ENCODE results near the gene TBC1D19. TPM values are rescaled to one million over a fixed set of nuclear protein-coding genes. Genes with fewer than 3 reads are reported as not detected.
"Not testable (repeated sequence)": the region's sequence is repeated elsewhere in the genome, so short reads cannot be mapped to it uniquely, and the experiment has no call there.

TBC1D19 gene
- total RNA-seq, 2 experiments from 2014 or later: 4.3 to 8.0 TPM

DNA sequence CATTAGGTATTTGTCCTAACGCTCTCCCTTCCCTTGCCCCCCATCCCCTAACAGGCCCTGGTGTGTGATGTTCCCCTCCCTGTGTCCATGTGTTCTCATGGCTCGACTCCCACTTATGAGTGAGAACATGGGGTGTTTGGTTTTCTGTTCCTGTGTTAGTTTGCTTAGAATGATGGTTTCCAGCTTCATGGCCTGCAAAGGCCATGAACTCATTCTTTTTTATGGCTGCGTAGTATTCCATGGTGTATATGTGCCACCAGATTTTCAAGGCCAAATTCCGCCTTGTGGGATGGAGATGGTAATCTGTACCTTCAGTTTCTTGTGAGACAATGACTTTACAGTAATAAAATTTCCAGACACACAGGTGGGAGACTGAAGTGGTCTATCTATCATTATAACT is 2.5 kb upstream of the TBC1D19 start:
- DNase-seq; H3K27me3 Mint-ChIP-seq; CTCF ChIA-PET; H3K9me3 Mint-ChIP-seq (ENCODE audit: low read depth); H3K27ac Mint-ChIP-seq; H3K36me3 Mint-ChIP-seq; H3K4me3 Mint-ChIP-seq; ATAC-seq: not testable (repeated sequence)
- peaks cover 24% of the 10 kb centered on the region for H3K4me1 Mint-ChIP-seq

DNA sequence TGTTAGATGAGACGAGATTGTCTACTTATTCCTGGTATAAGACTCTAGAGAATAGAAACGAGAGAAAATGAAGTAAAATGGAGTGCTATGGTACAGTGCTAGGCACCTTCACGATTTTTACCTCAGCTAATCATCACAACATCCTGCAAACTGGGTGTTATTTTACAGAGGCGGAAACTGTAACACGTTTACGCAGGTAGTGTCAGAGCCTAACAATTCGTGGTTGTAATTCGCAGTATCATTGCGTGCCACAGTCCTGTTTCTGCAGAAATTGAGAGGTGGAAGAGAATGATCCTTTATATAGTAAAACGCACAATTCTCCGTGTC is 383 bp upstream of the TBC1D19 start:
- CTCF ChIA-PET: interaction anchor here (0.9 to 1.7 kb wide), 4 partner anchors 125 to 302 kb away, joined by 3 to 5 read pairs (median 3); no protein-coding TSS in a partner anchor
- H3K4me1 Mint-ChIP-seq: peaks cover 24% of the 10 kb centered on the region
- H3K36me3 Mint-ChIP-seq: no peaks in the 10 kb centered on the region
- ATAC-seq: peak; percentile 73
- peak overlapping the region; percentile 96 for H3K27ac Mint-ChIP-seq
- no peak for DNase-seq
- no peaks in the 10 kb centered on the region for H3K9me3 Mint-ChIP-seq (ENCODE audit: low read depth)
- no peaks in the 10 kb centered on the region for H3K27me3 Mint-ChIP-seq
- peak overlapping the region; percentile 91 for H3K4me3 Mint-ChIP-seq

DNA sequence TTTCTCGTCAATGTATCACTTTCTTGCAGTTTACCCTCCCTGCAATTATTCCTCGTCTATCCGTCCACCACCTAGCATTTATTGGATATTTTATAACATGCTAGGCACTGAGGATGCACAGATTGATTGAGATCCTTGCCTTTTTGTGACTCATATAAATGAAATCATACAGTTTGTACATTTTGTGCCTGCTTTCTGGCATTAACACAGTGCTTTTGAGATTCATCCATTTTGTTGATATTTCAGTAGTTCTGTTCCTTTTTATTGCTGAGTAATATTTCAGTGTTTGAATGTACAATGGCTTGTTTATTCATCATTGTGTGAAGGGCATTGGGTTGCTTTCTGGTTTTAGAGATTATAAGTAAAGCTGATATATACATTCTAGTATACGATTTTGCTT is 841 bp downstream of the TBC1D19 start:
- CTCF ChIA-PET: interaction anchor here (0.9 to 1.7 kb wide), 3 partner anchors 126 to 301 kb away, joined by 3 to 5 read pairs (median 3); no protein-coding TSS in a partner anchor
- Mint-ChIP-seq H3K4me1 (peaks cover 24% of the 10 kb centered on the region), H3K36me3 (no peaks in the 10 kb centered on the region), H3K27ac (peak overlapping the region; percentile 96), H3K4me3 (peak overlapping the region; percentile 91), H3K27me3 (no peaks in the 10 kb centered on the region), H3K9me3 (ENCODE audit: low read depth) (no peaks in the 10 kb centered on the region)
- ATAC-seq (no peak), DNase-seq (no peak)

DNA sequence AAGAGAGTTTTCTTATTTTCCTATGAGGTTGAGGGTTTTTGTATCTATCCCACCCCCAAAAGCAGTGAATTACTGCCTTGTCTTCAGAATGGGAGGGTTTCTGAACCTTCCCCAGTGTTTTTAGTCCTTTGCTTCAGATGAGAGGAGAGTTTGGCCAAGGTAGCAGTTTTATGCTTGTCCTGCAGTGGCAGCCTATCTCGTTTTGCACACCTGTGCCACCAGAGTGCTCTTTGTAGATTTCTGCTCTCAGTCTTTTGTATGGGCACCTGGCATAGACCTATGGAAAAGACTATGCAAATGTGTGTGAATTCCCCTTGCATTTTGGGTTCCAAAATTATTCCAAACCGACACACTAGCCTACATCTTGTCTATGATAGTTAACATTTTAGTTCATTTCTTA is 5.8 kb downstream of the TBC1D19 start:
- no peaks in the 10 kb centered on the region for H3K36me3 Mint-ChIP-seq
- H3K4me1 Mint-ChIP-seq: peaks cover 13% of the 10 kb centered on the region
- H3K9me3 Mint-ChIP-seq (ENCODE audit: low read depth): no peaks in the 10 kb centered on the region
- ATAC-seq: no peak
- H3K27me3 Mint-ChIP-seq: no peaks in the 10 kb centered on the region
- no peak overlapping the region for H3K27ac Mint-ChIP-seq
- CTCF ChIA-PET: interaction anchor here (1.5 kb wide), 1 partner anchor 268 kb away, joined by 3 read pairs; no protein-coding TSS in a partner anchor
- no peak for DNase-seq
- H3K4me3 Mint-ChIP-seq: no peak overlapping the region

DNA sequence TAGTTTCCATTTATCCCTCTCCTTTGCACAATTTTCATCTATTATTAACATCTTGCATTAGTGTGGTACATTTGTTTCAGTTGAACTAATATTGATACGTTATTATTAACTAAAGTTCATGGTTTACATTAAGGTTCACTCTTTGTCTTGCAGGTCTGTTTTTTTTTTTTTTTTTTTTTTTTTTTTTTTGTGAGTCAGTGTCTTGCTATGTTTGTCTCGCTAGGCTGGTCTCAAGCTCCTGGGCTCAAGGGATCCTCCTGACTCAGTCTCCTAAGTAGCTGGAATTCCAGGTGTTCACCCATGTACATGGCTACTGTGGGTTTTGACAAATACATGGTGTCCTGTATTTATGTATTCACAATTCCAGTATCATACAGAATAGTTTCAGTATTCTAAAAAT is 6.8 kb downstream of the TBC1D19 start:
- peaks cover 14% of the 10 kb centered on the region for H3K4me1 Mint-ChIP-seq
- H3K36me3 Mint-ChIP-seq: no peaks in the 10 kb centered on the region
- no peak for DNase-seq
- no peaks in the 10 kb centered on the region for H3K9me3 Mint-ChIP-seq (ENCODE audit: low read depth)
- H3K27ac Mint-ChIP-seq: no peak overlapping the region
- no peak for ATAC-seq
- no peaks in the 10 kb centered on the region for H3K27me3 Mint-ChIP-seq
- H3K4me3 Mint-ChIP-seq: no peak overlapping the region
- CTCF ChIA-PET: interaction anchor here (1.5 kb wide), 1 partner anchor 267 kb away, joined by 3 read pairs; no protein-coding TSS in a partner anchor

DNA sequence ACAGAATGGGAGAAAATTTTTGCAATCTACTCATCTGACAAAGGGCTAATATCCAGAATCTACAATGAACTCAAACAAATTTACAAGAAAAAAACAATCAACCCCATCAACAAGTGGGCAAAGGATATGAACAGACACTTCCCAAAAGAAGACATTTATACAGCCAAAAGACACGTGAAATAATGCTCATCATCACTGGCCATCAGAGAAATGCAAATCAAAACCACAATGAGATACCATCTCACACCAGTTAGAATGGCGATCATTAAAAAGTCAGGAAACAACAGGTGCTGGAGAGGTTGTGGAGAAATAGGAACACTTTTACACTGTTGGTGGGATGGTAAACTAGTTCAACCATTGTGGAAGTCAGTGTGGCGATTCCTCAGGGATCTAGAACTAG is 9.7 kb downstream of the TBC1D19 start:
- H3K4me1 Mint-ChIP-seq: peaks cover 13% of the 10 kb centered on the region
- DNase-seq; H3K4me3 Mint-ChIP-seq; H3K36me3 Mint-ChIP-seq; CTCF ChIA-PET; H3K27ac Mint-ChIP-seq; H3K27me3 Mint-ChIP-seq; H3K9me3 Mint-ChIP-seq (ENCODE audit: low read depth); ATAC-seq: not testable (repeated sequence)

DNA sequence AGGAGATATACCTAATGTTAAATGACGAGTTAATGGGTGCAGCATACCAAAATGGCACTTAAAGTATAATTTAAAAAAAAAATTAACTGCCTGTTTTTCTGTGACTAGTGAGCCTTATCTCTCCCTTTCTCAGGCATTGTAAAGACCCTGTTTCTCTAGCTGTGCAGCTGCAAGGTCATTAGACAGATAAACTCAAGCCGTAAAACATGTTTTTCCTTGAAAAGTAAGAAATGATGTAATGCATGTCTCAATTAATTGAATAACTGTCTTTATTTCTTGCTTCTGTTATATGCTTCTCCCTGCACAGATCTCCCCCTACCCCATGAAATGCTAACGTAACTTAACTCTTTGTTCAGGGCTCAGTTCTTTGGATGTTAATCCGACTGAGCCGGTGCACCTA is 10.5 kb downstream of the TBC1D19 start:
- DNase-seq: no peak
- no peaks in the 10 kb centered on the region for H3K36me3 Mint-ChIP-seq
- no peak for ATAC-seq
- peaks cover 13% of the 10 kb centered on the region for H3K4me1 Mint-ChIP-seq
- no peaks in the 10 kb centered on the region for H3K9me3 Mint-ChIP-seq (ENCODE audit: low read depth)
- no peak overlapping the region for H3K4me3 Mint-ChIP-seq
- no peak overlapping the region for H3K27ac Mint-ChIP-seq
- H3K27me3 Mint-ChIP-seq: no peaks in the 10 kb centered on the region
- CTCF ChIA-PET: no interaction called here

DNA sequence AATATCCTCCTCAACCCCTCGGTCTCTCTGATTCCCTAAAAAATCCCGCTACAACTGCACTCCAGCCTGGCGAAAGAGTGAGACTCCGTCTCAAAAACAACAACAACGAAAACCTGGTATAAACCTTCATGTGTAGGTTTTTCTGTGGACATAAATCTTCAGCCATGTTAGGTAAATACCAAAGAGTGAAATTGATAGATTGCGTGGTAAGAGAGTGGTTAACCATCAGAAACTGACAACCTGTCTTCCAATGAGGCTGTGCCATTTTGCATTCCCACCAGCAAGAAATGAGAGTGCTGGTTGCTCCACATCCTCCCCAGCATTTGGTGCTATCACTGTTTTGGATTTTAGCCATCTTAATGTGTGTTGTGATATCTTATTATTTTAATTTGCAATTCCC is 10.9 kb downstream of the TBC1D19 start:
- no peak overlapping the region for H3K4me3 Mint-ChIP-seq
- no peak overlapping the region for H3K27ac Mint-ChIP-seq
- CTCF ChIA-PET: no interaction called here
- no peaks in the 10 kb centered on the region for H3K36me3 Mint-ChIP-seq
- DNase-seq (no peak), ATAC-seq (no peak)
- H3K4me1 Mint-ChIP-seq: peaks cover 13% of the 10 kb centered on the region
- H3K9me3 Mint-ChIP-seq (ENCODE audit: low read depth): no peaks in the 10 kb centered on the region
- no peaks in the 10 kb centered on the region for H3K27me3 Mint-ChIP-seq

DNA sequence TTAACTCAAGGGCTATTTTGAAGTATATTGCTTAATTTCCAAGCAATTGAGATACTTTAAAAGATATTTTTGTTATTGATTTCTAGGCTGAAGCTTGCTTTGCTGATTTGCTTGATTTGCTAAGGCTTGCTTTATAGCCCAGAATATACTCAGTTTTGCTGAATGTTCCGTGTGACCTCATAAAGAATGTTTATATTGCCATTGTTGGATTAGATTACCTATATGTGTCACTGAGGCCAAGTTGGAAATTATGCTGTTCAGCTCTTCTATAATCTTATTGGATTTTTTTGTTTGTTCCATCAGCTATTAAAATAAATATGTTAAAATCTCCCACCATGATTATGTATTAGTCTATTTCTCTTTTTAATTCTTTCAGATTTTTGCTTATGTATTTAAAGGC is 13.0 kb downstream of the TBC1D19 start:
- no peaks in the 10 kb centered on the region for H3K36me3 Mint-ChIP-seq
- CTCF ChIA-PET: no interaction called here
- DNase-seq: no peak
- ATAC-seq: no peak
- H3K27ac Mint-ChIP-seq: no peak overlapping the region
- H3K9me3 Mint-ChIP-seq (ENCODE audit: low read depth): peaks cover 2% of the 10 kb centered on the region
- H3K4me3 Mint-ChIP-seq: no peak overlapping the region
- no peaks in the 10 kb centered on the region for H3K27me3 Mint-ChIP-seq
- H3K4me1 Mint-ChIP-seq: peaks cover 13% of the 10 kb centered on the region

DNA sequence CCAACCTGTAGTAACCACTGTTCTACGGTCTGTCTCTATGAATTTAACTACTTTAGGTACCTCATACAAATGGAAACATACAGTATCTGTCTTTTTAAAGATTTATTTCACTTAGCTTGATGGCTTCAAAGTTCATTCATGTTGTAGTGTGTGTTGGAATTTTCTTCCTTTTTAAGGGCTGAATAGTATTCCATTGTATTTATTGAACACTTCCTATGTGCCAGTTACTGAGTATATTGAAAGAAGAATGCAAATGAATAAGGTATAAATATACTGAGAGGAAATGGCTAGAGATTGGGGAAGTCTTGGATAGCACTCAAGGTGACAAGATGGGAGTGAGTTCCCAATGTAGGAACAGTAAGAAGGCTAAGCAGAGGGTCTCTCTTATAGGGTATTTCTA is 17.3 kb downstream of the TBC1D19 start:
- CTCF ChIA-PET: interaction anchor here (1.3 kb wide), 1 partner anchor 23 kb away, joined by 3 read pairs; no protein-coding TSS in a partner anchor
- H3K9me3 Mint-ChIP-seq (ENCODE audit: low read depth): peaks cover 2% of the 10 kb centered on the region
- H3K27me3 Mint-ChIP-seq: no peaks in the 10 kb centered on the region
- no peak overlapping the region for H3K4me3 Mint-ChIP-seq
- H3K36me3 Mint-ChIP-seq: no peaks in the 10 kb centered on the region
- DNase-seq (no peak), ATAC-seq (no peak)
- H3K4me1 Mint-ChIP-seq: no peaks in the 10 kb centered on the region
- H3K27ac Mint-ChIP-seq: no peak overlapping the region

DNA sequence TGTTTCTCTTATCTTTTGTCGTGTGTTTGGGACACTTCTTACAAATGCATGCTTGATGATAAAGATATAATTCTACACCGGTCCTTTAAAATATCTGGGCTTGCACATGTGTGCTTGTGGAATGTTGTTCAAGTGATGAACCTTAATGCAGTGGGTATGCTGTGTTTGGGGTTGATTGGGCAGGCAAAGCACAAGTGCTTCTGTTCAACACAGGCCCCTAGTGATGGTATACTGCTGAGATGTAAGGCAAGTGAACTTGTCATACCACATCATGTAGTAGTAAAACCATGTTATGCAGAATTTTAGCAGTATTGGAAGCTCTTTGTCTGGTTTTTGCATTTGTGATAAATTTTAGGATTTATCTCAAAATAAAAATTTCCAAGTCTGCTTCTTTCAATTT is 23.9 kb downstream of the TBC1D19 start:
- no peaks in the 10 kb centered on the region for H3K9me3 Mint-ChIP-seq (ENCODE audit: low read depth)
- CTCF ChIA-PET: no interaction called here
- H3K4me3 Mint-ChIP-seq: no peak overlapping the region
- ATAC-seq (no peak), DNase-seq (no peak)
- H3K27me3 Mint-ChIP-seq: no peaks in the 10 kb centered on the region
- no peak overlapping the region for H3K27ac Mint-ChIP-seq
- H3K4me1 Mint-ChIP-seq: peaks cover 10% of the 10 kb centered on the region
- H3K36me3 Mint-ChIP-seq: no peaks in the 10 kb centered on the region

DNA sequence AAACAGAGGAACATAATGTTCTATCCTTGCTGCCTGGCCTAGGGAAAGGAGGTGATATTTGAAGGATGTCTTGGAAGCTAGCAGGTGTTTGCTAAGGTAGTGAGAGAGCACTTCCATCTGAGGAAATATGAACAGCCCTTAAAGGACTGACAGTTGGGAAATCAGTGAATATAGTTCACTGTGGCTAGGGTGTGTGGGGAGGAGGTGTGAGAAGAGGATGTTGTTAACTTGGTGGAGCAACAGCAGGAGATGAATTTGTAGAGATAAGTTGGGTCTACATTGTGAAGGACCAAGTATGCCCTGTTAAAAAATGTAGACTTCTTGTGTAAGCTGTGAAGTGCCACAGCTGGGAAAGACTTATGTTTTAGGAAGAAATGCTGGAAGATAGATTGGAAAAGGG is 25.5 kb downstream of the TBC1D19 start:
- Mint-ChIP-seq H3K4me3 (no peak overlapping the region), H3K27ac (no peak overlapping the region), H3K4me1 (peaks cover 11% of the 10 kb centered on the region), H3K27me3 (no peaks in the 10 kb centered on the region), H3K36me3 (no peaks in the 10 kb centered on the region), H3K9me3 (ENCODE audit: low read depth) (no peaks in the 10 kb centered on the region)
- DNase-seq (no peak), ATAC-seq (no peak)
- CTCF ChIA-PET: no interaction called here

DNA sequence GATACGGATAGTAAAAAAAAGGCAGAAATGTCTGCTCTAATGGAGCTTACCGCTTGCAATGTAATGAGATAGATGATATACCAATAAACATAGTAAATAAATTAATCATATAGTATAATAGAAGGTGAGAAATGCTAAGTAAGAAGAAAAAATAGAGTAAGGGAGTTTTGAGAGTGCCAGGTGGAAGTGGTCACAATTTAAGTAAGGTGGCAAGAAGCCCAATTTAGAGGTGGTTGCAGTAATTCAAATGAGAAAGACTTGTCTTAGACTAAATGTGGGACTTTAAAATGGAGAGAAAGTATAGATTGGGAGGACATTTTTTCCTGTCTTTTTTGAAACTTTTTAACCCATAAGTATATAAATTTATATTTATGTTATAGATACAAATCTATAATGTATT is 26.0 kb downstream of the TBC1D19 start:
- no peaks in the 10 kb centered on the region for H3K36me3 Mint-ChIP-seq
- H3K27ac Mint-ChIP-seq: no peak overlapping the region
- ATAC-seq: no peak
- H3K4me1 Mint-ChIP-seq: peaks cover 11% of the 10 kb centered on the region
- no peaks in the 10 kb centered on the region for H3K9me3 Mint-ChIP-seq (ENCODE audit: low read depth)
- H3K27me3 Mint-ChIP-seq: no peaks in the 10 kb centered on the region
- H3K4me3 Mint-ChIP-seq: no peak overlapping the region
- CTCF ChIA-PET: no interaction called here
- DNase-seq: no peak

DNA sequence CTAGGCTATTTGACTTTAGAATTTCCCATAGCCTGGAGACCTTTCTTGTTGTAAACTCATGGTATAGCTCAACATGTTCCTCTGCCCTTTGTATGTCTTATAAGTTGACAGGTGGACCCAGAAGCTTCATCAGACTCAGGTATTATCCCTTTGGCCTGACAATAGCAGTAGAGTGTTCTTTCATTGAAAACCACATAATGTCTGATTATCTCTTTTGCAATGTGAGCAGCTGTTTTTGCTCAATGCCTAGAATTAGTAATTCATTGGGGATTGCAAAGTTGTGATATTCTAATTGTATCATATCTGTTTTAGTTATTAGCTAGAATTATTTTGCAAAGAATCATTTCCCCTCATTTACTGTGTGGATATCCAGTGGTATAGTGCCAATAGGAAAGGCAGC is 27.5 kb downstream of the TBC1D19 start:
- CTCF ChIA-PET: no interaction called here
- no peaks in the 10 kb centered on the region for H3K9me3 Mint-ChIP-seq (ENCODE audit: low read depth)
- ATAC-seq: no peak
- no peaks in the 10 kb centered on the region for H3K36me3 Mint-ChIP-seq
- H3K4me3 Mint-ChIP-seq: no peak overlapping the region
- peaks cover 11% of the 10 kb centered on the region for H3K4me1 Mint-ChIP-seq
- no peak overlapping the region for H3K27ac Mint-ChIP-seq
- DNase-seq: no peak
- H3K27me3 Mint-ChIP-seq: no peaks in the 10 kb centered on the region

DNA sequence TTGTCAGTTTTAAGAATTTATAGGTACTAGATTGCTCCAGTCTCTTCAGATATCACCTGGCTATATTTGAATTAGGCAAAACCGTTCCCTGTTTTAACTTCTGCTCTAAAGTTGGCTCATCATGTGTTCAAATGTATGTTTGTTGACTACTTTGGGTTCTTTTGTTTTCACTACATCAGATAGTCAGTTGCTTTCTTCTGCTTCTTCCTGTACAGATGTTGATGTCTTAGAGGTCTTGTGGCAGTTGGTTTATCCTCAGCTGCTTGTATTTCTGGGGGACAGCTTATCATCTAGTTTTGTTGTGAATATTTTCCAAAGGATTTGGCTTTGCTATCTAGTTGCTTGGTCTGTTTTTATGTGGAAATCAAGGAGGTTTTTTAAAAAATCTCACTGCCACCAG is 28.0 kb downstream of the TBC1D19 start:
- no peak for ATAC-seq
- Mint-ChIP-seq H3K27me3 (no peaks in the 10 kb centered on the region), H3K27ac (no peak overlapping the region), H3K4me3 (no peak overlapping the region), H3K4me1 (peaks cover 11% of the 10 kb centered on the region), H3K36me3 (no peaks in the 10 kb centered on the region), H3K9me3 (ENCODE audit: low read depth) (no peaks in the 10 kb centered on the region)
- CTCF ChIA-PET: no interaction called here
- DNase-seq: no peak

Measured in activated CD8-positive, alpha-beta memory T cell treated with anti-CD3 and anti-CD28 coated beads, Interleukin-2, amount 10 ng/mL, durations not matched to agents 7 days and 5 days (primary cell).